Mesenchymal stem cell (in vitro differentiated cells and primary cell): ENCODE measurements around the gene SLC2A4RG.

Experiments used
- DNase-seq: peaks from one replicate; pipeline ENCODE4 v3.0.0-alpha.2; 2013
- H2AFZ ChIP-seq: one replicate; pipeline ENCODE4 v1.6.1; 2013; ENCODE audit warnings: low read depth, mild to moderate bottlenecking, control low read depth, inconsistent platforms, low read length, moderate library complexity
- H2AK5ac ChIP-seq: 2 replicates; pipeline ENCODE4 v1.6.1; 2013; ENCODE audit warnings: low read length, moderate library complexity, mild to moderate bottlenecking, inconsistent platforms; ENCODE audit not compliant: severe bottlenecking
- H2BK120ac ChIP-seq: one replicate; pipeline ENCODE4 v1.6.1; 2013; ENCODE audit warnings: low read depth, mild to moderate bottlenecking, inconsistent platforms, low read length, moderate library complexity
- H2BK12ac ChIP-seq, 2 experiments: one replicate each; pipeline ENCODE4 v1.6.1; 2013; ENCODE audit warnings: inconsistent platforms in 2 of 2, low read length in 2 of 2, mild to moderate bottlenecking in 2 of 2, moderate library complexity in 2 of 2, control low read depth in 1 of 2
- H2BK15ac ChIP-seq: one replicate; pipeline ENCODE4 v1.6.1; 2013; ENCODE audit warnings: mild to moderate bottlenecking, low read depth, inconsistent platforms; ENCODE audit not compliant: poor library complexity, severe bottlenecking
- H2BK5ac ChIP-seq: 2 replicates; pipeline ENCODE4 v1.6.1; 2013; ENCODE audit warnings: low read depth, mild to moderate bottlenecking, low read length, control low read depth, inconsistent platforms; ENCODE audit not compliant: poor library complexity, severe bottlenecking
- H3K14ac ChIP-seq, 2 experiments: one replicate each; pipeline ENCODE4 v1.6.1; 2013; ENCODE audit warnings: inconsistent platforms in 2 of 2, low read length in 2 of 2, control low read depth in 1 of 2, mild to moderate bottlenecking in 1 of 2, moderate library complexity in 1 of 2
- H3K18ac ChIP-seq, 2 experiments: one replicate each; pipeline ENCODE4 v1.6.1; 2013; ENCODE audit warnings: inconsistent platforms in 2 of 2, low read length in 2 of 2, control low read depth in 1 of 2, low read depth in 1 of 2, mild to moderate bottlenecking in 1 of 2
- H3K23ac ChIP-seq, 2 experiments: one replicate each; pipeline ENCODE4 v1.6.1; 2013; ENCODE audit warnings: inconsistent platforms in 2 of 2, low read length in 2 of 2, mild to moderate bottlenecking in 2 of 2, moderate library complexity in 2 of 2, control low read depth in 1 of 2
- H3K27ac ChIP-seq: 2 replicates; pipeline ENCODE4 v1.5.1; 2013; ENCODE audit warnings: mild to moderate bottlenecking, moderate library complexity, low read length, control low read depth, inconsistent platforms; ENCODE audit not compliant: poor library complexity, severe bottlenecking
- H3K27me3 ChIP-seq, 2 experiments: 2 replicates each; pipeline versions ENCODE4 v1.6.1 to v1.7.0; 2013; ENCODE audit warnings: low read length in 2 of 2, mild to moderate bottlenecking in 2 of 2, moderate library complexity in 2 of 2, control low read depth in 1 of 2, inconsistent platforms in 1 of 2; ENCODE audit not compliant: control insufficient read depth in 1 of 2, insufficient read depth in 1 of 2
- H3K36me3 ChIP-seq, 2 experiments: 2 replicates each; pipeline versions ENCODE4 v1.6.1 to v1.7.0; 2013; ENCODE audit warnings: low read length in 2 of 2, control low read depth in 1 of 2, inconsistent platforms in 1 of 2, low read depth in 1 of 2, mild to moderate bottlenecking in 1 of 2; ENCODE audit not compliant: insufficient read depth in 2 of 2, control insufficient read depth in 1 of 2
- H3K4ac ChIP-seq, 2 experiments: one replicate each; pipeline ENCODE4 v1.6.1; 2013; ENCODE audit warnings: inconsistent platforms in 2 of 2, low read length in 2 of 2, mild to moderate bottlenecking in 2 of 2, moderate library complexity in 2 of 2, control low read depth in 1 of 2, low read depth in 1 of 2
- H3K4me1 ChIP-seq: 2 replicates; pipeline ENCODE4 v1.6.1; 2013; ENCODE audit warnings: low read depth, low read length, control low read depth; ENCODE audit not compliant: control insufficient read depth, insufficient read depth
- H3K4me2 ChIP-seq: 2 replicates; pipeline ENCODE4 v1.6.1; 2013; ENCODE audit warnings: low read length, mild to moderate bottlenecking, inconsistent platforms; ENCODE audit not compliant: poor library complexity, severe bottlenecking
- H3K4me3 ChIP-seq, 2 experiments: 2 replicates each; pipeline versions ENCODE4 v1.5.1 to v1.7.0; 2013; ENCODE audit warnings: low read length in 2 of 2, mild to moderate bottlenecking in 2 of 2, control low read depth in 1 of 2, low read depth in 1 of 2; ENCODE audit not compliant: insufficient read depth in 1 of 2
- H3K79me1 ChIP-seq: replicated peaks from 2 replicates; pipeline ENCODE4 v1.6.1; 2013; ENCODE audit warnings: mild to moderate bottlenecking, control low read depth, low read length, inconsistent platforms; ENCODE audit not compliant: poor library complexity, severe bottlenecking
- H3K9ac ChIP-seq: 2 replicates; pipeline ENCODE4 v1.7.0; 2013; ENCODE audit warnings: mild to moderate bottlenecking, low read length, moderate library complexity
- H3K9me3 ChIP-seq: 2 replicates; pipeline ENCODE4 v1.7.0; 2013; ENCODE audit warnings: mild to moderate bottlenecking, low read length; ENCODE audit not compliant: control insufficient read depth
- H4K8ac ChIP-seq: one replicate; pipeline ENCODE4 v1.6.1; 2013; ENCODE audit warnings: inconsistent platforms, mild to moderate bottlenecking, low read length, moderate library complexity
- H4K91ac ChIP-seq: one replicate; pipeline ENCODE4 v1.6.1; 2013; ENCODE audit warnings: mild to moderate bottlenecking, low read length, inconsistent platforms
- WGBS: methylation state at CpG from one replicate; pipeline ENCODE4 v1.1.7; 2013; ENCODE audit warnings: mixed read lengths; 5-methylcytosine and 5-hydroxymethylcytosine counted together

SLC2A4RG gene

GRCh38 chr20:63698739-63699465, 40.7 kb upstream of the SLC2A4RG start:
- peak; percentile 97 for DNase-seq
- H3K4me2 ChIP-seq, result peak overlapping the region; percentile 44
- peak overlapping the region; percentile 90 to 93 for H3K4ac ChIP-seq
- H3K18ac ChIP-seq, result peak overlapping the region; percentile 93 to 98
- H3K14ac ChIP-seq, result peak overlapping the region in 1 of 2 experiments; percentile 85
- H3K23ac ChIP-seq, result no peak overlapping the region
- peak overlapping the region; percentile 85 for H2BK5ac ChIP-seq
- 11% methylated on average over 17 of the region's 19 CpGs for WGBS
- peaks cover 72% of the 10 kb centered on the region for H3K4me1 ChIP-seq
- peaks cover 8 to 72% of the 10 kb centered on the region in 2 experiments for H3K36me3 ChIP-seq
- no peaks in the 10 kb centered on the region for H3K27me3 ChIP-seq
- peak overlapping the region; percentile 93 for H2BK15ac ChIP-seq
- peak overlapping the region; percentile 99 for H2AK5ac ChIP-seq
- H3K9ac ChIP-seq, result peak overlapping the region; percentile 70
- peak overlapping the region; percentile 90 for H4K8ac ChIP-seq
- H3K79me1 ChIP-seq, result peaks cover 30% of the 10 kb centered on the region
- peak overlapping the region; percentile 100 for H4K91ac ChIP-seq
- peak overlapping the region; percentile 51 to 98 for H2BK12ac ChIP-seq
- H2BK120ac ChIP-seq, result peak overlapping the region; percentile 98
- no peaks in the 10 kb centered on the region for H3K9me3 ChIP-seq
- H3K27ac ChIP-seq, result peak overlapping the region; percentile 90
- no peak overlapping the region for H2AFZ ChIP-seq
- H3K4me3 ChIP-seq, result peak overlapping the region; percentile 17 to 47

DNA sequence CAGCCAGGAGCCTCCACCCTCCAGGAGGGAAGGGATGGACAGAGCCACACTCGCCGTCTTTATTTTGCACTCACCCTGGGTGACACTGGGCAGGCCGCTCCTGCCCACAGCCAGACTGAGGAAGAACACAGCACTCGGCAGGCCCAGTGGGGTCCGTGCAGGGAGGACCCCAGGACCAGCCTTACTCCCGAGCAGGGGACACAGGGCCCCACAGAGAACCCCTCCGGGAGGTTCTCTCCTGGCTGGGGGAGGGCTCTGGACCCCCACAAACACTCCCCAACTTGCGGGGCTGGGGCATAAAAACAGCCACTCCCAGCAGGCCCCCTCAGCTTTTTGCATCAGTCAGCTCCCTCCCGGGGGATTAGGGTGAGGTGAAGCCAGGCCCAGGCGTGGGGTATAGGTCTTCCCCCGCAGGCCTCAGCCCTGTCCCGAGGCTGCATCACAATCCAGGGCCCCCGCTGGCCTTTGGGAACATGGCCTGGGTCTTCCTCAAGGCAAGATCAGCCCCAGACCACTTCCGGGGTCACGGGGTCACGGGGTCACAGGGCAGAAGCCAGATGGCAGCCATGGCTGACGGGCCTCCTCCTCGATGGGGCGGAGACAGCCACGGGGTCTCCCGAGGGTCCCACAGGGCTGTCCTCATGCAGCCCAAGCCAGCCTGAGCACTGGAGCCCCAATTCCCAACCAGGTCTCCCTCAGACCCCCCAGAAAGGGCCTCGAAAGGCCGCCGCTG, 39.9 kb upstream of the SLC2A4RG start:
- Histone ChIP-seq H3K9me3 (no peaks in the 10 kb centered on the region), H3K4ac (peak overlapping the region; percentile 90 to 93), H2BK15ac (peak overlapping the region; percentile 93), H2AFZ (no peak overlapping the region), H3K4me1 (peaks cover 75% of the 10 kb centered on the region), H3K23ac (no peak overlapping the region), H2BK120ac (peak overlapping the region; percentile 98), H3K79me1 (peaks cover 33% of the 10 kb centered on the region), H2AK5ac (peak overlapping the region; percentile 99), H3K27me3 (no peaks in the 10 kb centered on the region), H3K9ac (peak overlapping the region; percentile 70), H2BK5ac (peak overlapping the region; percentile 85), H4K91ac (peak overlapping the region; percentile 100), H3K4me3 (no peak overlapping the region), H3K18ac (peak overlapping the region; percentile 93 to 98), H3K14ac (peak overlapping the region in 1 of 2 experiments; percentile 85), H2BK12ac (peak overlapping the region; percentile 29 to 98), H4K8ac (peak overlapping the region; percentile 90), H3K27ac (peak overlapping the region; percentile 90), H3K36me3 (peaks cover 16 to 72% of the 10 kb centered on the region in 2 experiments), H3K4me2 (peak overlapping the region; percentile 44)
- 76% methylated on average over 24 of the region's 24 CpGs for WGBS
- no peak for DNase-seq

DNA sequence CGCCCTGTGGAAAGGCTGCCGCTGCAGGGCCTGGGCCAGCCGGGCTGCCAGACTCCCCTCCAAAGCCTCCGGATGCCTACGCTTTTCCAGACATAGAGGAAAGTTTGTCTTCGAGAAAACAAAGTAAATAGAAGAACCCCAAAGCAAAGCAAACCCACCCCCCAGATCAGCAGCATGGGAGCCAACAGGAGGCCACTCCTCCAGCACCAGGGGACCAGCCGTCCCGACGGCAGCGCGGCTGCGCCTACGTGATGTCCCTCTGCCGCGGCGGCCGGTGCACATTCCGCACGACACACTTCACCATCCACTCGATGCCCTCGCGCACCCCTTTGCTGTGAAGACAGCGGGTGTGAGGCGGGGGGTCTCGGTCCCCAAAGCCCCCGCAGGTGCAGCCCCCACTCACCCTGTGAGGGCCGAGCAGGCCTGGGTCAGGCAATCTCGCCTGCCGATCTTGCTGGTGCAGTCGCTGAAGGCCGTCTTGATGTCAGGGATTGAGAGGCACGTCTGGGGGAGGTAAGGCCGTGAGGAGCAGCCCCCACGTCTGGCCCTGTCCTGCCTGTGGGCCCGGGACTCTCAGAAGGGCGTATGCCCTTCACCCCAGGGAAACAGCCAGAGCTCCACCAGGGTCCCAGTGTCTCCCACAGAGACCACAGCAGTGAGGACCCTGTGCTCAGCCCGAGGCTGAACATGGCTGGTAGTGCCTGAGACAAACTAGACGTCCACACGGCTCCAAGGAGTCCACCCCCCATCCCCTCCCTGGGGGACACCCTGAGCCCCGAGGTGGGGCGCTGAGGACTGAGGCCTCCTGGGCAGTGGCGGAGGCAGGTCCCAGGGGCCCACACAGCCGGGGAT, 39.2 kb upstream of the SLC2A4RG start:
- H3K79me1 ChIP-seq, result peaks cover 34% of the 10 kb centered on the region
- H3K4me1 ChIP-seq, result peaks cover 78% of the 10 kb centered on the region
- peak overlapping the region; percentile 99 for H2AK5ac ChIP-seq
- no peak overlapping the region for H3K23ac ChIP-seq
- H3K9me3 ChIP-seq, result no peaks in the 10 kb centered on the region
- H3K18ac ChIP-seq, result peak overlapping the region; percentile 87 to 93
- no peaks in the 10 kb centered on the region for H3K27me3 ChIP-seq
- H2BK120ac ChIP-seq, result peak overlapping the region; percentile 98
- H2BK15ac ChIP-seq, result peak overlapping the region; percentile 81
- H3K27ac ChIP-seq, result peak overlapping the region; percentile 90
- 94% methylated on average over 38 of the region's 43 CpGs for WGBS
- H3K9ac ChIP-seq, result peak overlapping the region; percentile 70
- no peak for DNase-seq
- H3K4me2 ChIP-seq, result no peak overlapping the region
- H2BK12ac ChIP-seq, result peak overlapping the region; percentile 29 to 98
- H3K4me3 ChIP-seq, result no peak overlapping the region
- H3K4ac ChIP-seq, result peak overlapping the region; percentile 90 to 93
- no peak overlapping the region for H2AFZ ChIP-seq
- H3K14ac ChIP-seq, result no peak overlapping the region
- peaks cover 23 to 72% of the 10 kb centered on the region in 2 experiments for H3K36me3 ChIP-seq
- peak overlapping the region; percentile 85 for H2BK5ac ChIP-seq
- peak overlapping the region; percentile 100 for H4K91ac ChIP-seq
- peak overlapping the region; percentile 0 for H4K8ac ChIP-seq
